Measurements from ENCODE around the gene NFILZ.

NFILZ gene

GRCh38 chr19:8610041-8610935, 20.1 kb upstream of the NFILZ start, which contains the start of gene ADAMTS10:
Gene ADAMTS10, minus strand, starts transcription at chr19:8610715. Its CDS starts 5,005 bp downstream, at chr19:8605710.
- H3K9me3 Mint-ChIP-seq: peaks cover 14% of the 10 kb centered on the region
- peak; percentile 74 for DNase-seq
- H3K4me1 Mint-ChIP-seq: peaks cover 36% of the 10 kb centered on the region
- peaks cover 32% of the 10 kb centered on the region for H3K36me3 Mint-ChIP-seq (ENCODE audit: low read depth)
- peak within 1 kb of the TSS; percentile 99 for H3K4me3 Mint-ChIP-seq
- H3K27ac Mint-ChIP-seq: peak within 1 kb of the TSS; percentile 96
- peaks cover 3% of the 10 kb centered on the region for H3K27me3 Mint-ChIP-seq (ENCODE audit: low read depth, poor library complexity)
- no peak for TF ChIP-seq CTCF (IDR thresholded peaks at IDR 0.05)

GRCh38 chr19:8610936-8611300, 19.5 kb upstream of the NFILZ start:
- Mint-ChIP-seq H3K4me1 (peaks cover 40% of the 10 kb centered on the region), H3K27me3 (ENCODE audit: low read depth, poor library complexity) (peaks cover 6% of the 10 kb centered on the region), H3K4me3 (peak overlapping the region; percentile 47), H3K36me3 (ENCODE audit: low read depth) (peaks cover 26% of the 10 kb centered on the region), H3K27ac (no peak overlapping the region), H3K9me3 (peaks cover 8% of the 10 kb centered on the region)
- no peak for TF ChIP-seq CTCF (IDR thresholded peaks at IDR 0.05)
- DNase-seq: no peak

- TF ChIP-seq CTCF (IDR thresholded peaks at IDR 0.05): no peak
Measured at GRCh38 chr19:8611391-8611876, 19.0 kb upstream of the NFILZ start.

GRCh38 chr19:8611877-8612806, 18.3 kb upstream of the NFILZ start:
- TF ChIP-seq CTCF (IDR thresholded peaks at IDR 0.05): no peak
- DNase-seq: no peak
- no peaks in the 10 kb centered on the region for H3K9me3 Mint-ChIP-seq
- H3K4me3 Mint-ChIP-seq: peak overlapping the region; percentile 78
- peaks cover 36% of the 10 kb centered on the region for H3K4me1 Mint-ChIP-seq
- H3K36me3 Mint-ChIP-seq (ENCODE audit: low read depth): peaks cover 14% of the 10 kb centered on the region
- H3K27ac Mint-ChIP-seq: no peak overlapping the region
- H3K27me3 Mint-ChIP-seq (ENCODE audit: low read depth, poor library complexity): peaks cover 14% of the 10 kb centered on the region

More at GRCh38 chr19:8611391-8611876, 19.0 kb upstream of the NFILZ start:
- DNase-seq: no peak
- Mint-ChIP-seq H3K27ac (no peak overlapping the region), H3K4me3 (peak overlapping the region; percentile 73), H3K27me3 (ENCODE audit: low read depth, poor library complexity) (peaks cover 10% of the 10 kb centered on the region), H3K4me1 (peaks cover 41% of the 10 kb centered on the region), H3K9me3 (peaks cover 3% of the 10 kb centered on the region), H3K36me3 (ENCODE audit: low read depth) (peaks cover 21% of the 10 kb centered on the region)

- no peak for TF ChIP-seq CTCF (IDR thresholded peaks at IDR 0.05)
- Mint-ChIP-seq H3K4me1 (peaks cover 34% of the 10 kb centered on the region), H3K27me3 (ENCODE audit: low read depth, poor library complexity) (peaks cover 14% of the 10 kb centered on the region), H3K4me3 (peak overlapping the region; percentile 64), H3K27ac (peak overlapping the region; percentile 80), H3K9me3 (no peaks in the 10 kb centered on the region), H3K36me3 (ENCODE audit: low read depth) (peaks cover 7% of the 10 kb centered on the region)
- no peak for DNase-seq
Measured at GRCh38 chr19:8612807-8613171, 17.6 kb upstream of the NFILZ start.
